Upper lobe of left lung (tissue), 6 donors: Measurements from ENCODE around the gene POLR1B. TPM values are rescaled to one million over a fixed set of nuclear protein-coding genes. Genes with fewer than 3 reads are reported as not detected.
"Not testable (repeated sequence)": the region's sequence is repeated elsewhere in the genome, so short reads cannot be mapped to it uniquely, and the experiment has no call there.

Experiments
- ATAC-seq, 2 donors: fragments of 200-7000 bp; cut with Tn5 transposase; one replicate each; pipeline ENCODE4 v1.9.1; 2022; ENCODE audit warnings: mild to moderate bottlenecking in 2 of 2, moderate library complexity in 2 of 2; ENCODE audit not compliant: low FRiP score in 2 of 2
- DNase-seq, 2 donors: peaks; one replicate each; pipeline ENCODE4 v3.0.0-alpha.2; 2019 to 2020
- H3K27ac ChIP-seq, 4 donors: fragments of 200-600 bp; sonication (generic); one replicate each; pipeline ENCODE4 v1.5.1; 2016 to 2019
- H3K27me3 ChIP-seq, 4 donors: fragments of 200-600 bp; sonication (generic); one replicate each; pipeline ENCODE4 v1.5.1; 2017 to 2019
- H3K36me3 ChIP-seq, 4 donors: fragments of 200-600 bp; sonication (generic); one replicate each; pipeline ENCODE4 v1.5.1; 2016 to 2019
- H3K4me1 ChIP-seq, 4 donors: fragments of 200-600 bp; sonication (generic); one replicate each; pipeline ENCODE4 v1.5.1; 2018 to 2019
- H3K4me3 ChIP-seq, 4 donors: fragments of 200-600 bp; sonication (generic); one replicate each; pipeline ENCODE4 v1.5.1; 2017 to 2019; ENCODE audit warnings: mild to moderate bottlenecking in 2 of 4, moderate library complexity in 1 of 4
- H3K9me3 ChIP-seq, 4 donors: fragments of 200-600 bp; sonication (generic); one replicate each; pipeline ENCODE4 v1.5.1; 2018 to 2019
- EP300 ChIP-seq, 4 donors: sonication (generic); formaldehyde crosslinking; IDR thresholded peaks; one replicate each; pipeline ENCODE4 v1.5.1; 2017; ENCODE audit warnings: antibody characterized with exemption in 4 of 4, control low read depth in 2 of 4
- POLR2A ChIP-seq, 4 donors: fragments of 450-650 bp; IDR thresholded peaks; one replicate each; pipeline ENCODE4 v1.5.1; 2016 to 2017; ENCODE audit warnings: antibody characterized with exemption in 4 of 4, mild to moderate bottlenecking in 2 of 4
- POLR2AphosphoS5 ChIP-seq, 2 donors: sonication (generic); formaldehyde crosslinking; IDR thresholded peaks; one replicate each; pipeline ENCODE4 v1.5.1; 2017; ENCODE audit warnings: antibody characterized with exemption in 2 of 2
- WGBS, 2 donors: methylation state at CpG; one replicate each; pipeline ENCODE4 v1.1.5; 2017 to 2018; 5-methylcytosine and 5-hydroxymethylcytosine counted together
- total RNA-seq, 6 donors: library from RNA; depleted of rRNA in 4 of 6; stranded (reverse); fragments of >200 nt in 4 of 6; gene quantifications; one replicate each; pipeline versions ENCODE4 v1.1.0 to v1.2.1, GENCODE V29; 2016 to 2021
- TF ChIP-seq, protein P1 (sequence below), 6 experiments: fragments of 450-650 bp in 4 of 6; fragments of 200-600 bp in 2 of 6; sonication (generic) in 2 of 6; IDR thresholded peaks; one replicate each; pipeline ENCODE4 v1.5.1; 2016 to 2019; ENCODE audit warnings: antibody characterized with exemption in 6 of 6
- donor health status: DM: no; HTN: no; CAD: no; lungs with moderate emphysema.
- donor health status: DM: no; HTN: yes; CAD: no; lungs with severe emphysema.

POLR1B gene
- total RNA-seq, 6 donors from 2014 or later = 6.7 to 22.5 (median 14.6) TPM

DNA sequence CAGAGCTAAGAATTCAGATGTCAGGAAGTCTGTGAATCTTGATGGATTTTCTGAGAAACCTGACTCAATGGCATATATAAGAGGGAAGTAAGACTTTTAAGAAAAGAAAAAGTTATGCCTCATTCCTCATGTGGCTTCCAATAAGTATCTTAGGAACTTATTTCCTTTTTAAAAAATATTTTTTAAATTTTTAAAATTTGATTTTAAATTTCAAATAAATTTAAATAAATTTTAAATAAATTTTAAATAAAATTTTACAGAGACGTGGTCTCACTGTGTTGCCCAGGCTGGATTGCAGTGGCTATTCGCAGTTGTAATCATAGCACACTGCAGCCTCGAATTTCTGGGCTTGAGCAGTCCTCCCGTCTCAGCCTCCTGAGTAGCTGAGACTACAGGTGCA lies 11.5 kb upstream of the POLR1B start:
- H3K4me1 ChIP-seq = no peaks in the 10 kb centered on the region
- peaks cover 5 to 33% (median 18%) of the 10 kb centered on the region in 4 donors for H3K36me3 ChIP-seq
- no peaks in the 10 kb centered on the region for H3K27me3 ChIP-seq
- TF ChIP-seq POLR2AphosphoS5 (IDR thresholded peaks at IDR 0.05) (no peak), POLR2A (IDR thresholded peaks at IDR 0.05) (no peak), EP300 (IDR thresholded peaks at IDR 0.05) (no peak)
- TF ChIP-seq, protein P1, sequence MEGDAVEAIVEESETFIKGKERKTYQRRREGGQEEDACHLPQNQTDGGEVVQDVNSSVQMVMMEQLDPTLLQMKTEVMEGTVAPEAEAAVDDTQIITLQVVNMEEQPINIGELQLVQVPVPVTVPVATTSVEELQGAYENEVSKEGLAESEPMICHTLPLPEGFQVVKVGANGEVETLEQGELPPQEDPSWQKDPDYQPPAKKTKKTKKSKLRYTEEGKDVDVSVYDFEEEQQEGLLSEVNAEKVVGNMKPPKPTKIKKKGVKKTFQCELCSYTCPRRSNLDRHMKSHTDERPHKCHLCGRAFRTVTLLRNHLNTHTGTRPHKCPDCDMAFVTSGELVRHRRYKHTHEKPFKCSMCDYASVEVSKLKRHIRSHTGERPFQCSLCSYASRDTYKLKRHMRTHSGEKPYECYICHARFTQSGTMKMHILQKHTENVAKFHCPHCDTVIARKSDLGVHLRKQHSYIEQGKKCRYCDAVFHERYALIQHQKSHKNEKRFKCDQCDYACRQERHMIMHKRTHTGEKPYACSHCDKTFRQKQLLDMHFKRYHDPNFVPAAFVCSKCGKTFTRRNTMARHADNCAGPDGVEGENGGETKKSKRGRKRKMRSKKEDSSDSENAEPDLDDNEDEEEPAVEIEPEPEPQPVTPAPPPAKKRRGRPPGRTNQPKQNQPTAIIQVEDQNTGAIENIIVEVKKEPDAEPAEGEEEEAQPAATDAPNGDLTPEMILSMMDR (IDR thresholded peaks at IDR 0.05) = no peak
- ATAC-seq (no peak), DNase-seq (no peak)
- H3K4me3 ChIP-seq = no peak overlapping the region
- WGBS, 2 donors = 88 to 96% methylated on average over 4 of the region's 4 CpGs
- no peak overlapping the region for H3K27ac ChIP-seq
- H3K9me3 ChIP-seq = no peaks in the 10 kb centered on the region

DNA sequence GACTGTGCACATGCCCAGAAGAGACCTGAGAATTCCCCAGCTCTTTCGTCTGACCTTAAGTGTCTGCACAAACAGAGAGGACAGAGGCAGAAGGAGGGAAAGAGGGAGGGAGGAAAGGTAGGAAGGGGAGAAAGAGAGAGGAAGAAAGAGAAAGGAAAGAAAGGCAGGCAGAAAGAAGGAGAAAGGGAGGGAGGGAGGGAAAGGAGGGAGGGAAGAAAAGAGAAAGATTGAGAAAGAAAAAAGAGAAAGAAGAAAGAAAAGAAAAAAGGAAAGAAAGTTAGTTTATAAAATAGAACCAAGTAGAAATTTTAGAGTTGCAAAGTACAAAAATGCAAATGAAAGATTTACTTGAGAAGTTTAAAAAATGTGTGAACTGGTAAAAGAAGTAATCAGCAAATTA lies 7.4 kb upstream of the POLR1B start:
- Histone ChIP-seq H3K4me3 (no peak overlapping the region), H3K4me1 (no peaks in the 10 kb centered on the region), H3K27me3 (no peaks in the 10 kb centered on the region), H3K27ac (no peak overlapping the region), H3K36me3 (peaks cover 0 to 16% (median 7%) of the 10 kb centered on the region in 4 donors), H3K9me3 (no peaks in the 10 kb centered on the region)
- no peak for TF ChIP-seq POLR2AphosphoS5 (IDR thresholded peaks at IDR 0.05)
- TF ChIP-seq, protein P1 (IDR thresholded peaks at IDR 0.05) = no peak
- TF ChIP-seq EP300 (IDR thresholded peaks at IDR 0.05) = no peak
- TF ChIP-seq POLR2A (IDR thresholded peaks at IDR 0.05) = no peak
- no peak for DNase-seq
- 77 to 85% methylated on average over 1 of the region's 1 CpG for whole genome bisulfite sequencing, 2 donors
- ATAC-seq = no peak

GRCh38 chr2:112536665-112537064 lies 5.6 kb upstream of the POLR1B start:
- H3K4me3 ChIP-seq, H3K36me3 ChIP-seq, H3K27me3 ChIP-seq, H3K9me3 ChIP-seq, DNase-seq, ATAC-seq, H3K4me1 ChIP-seq, H3K27ac ChIP-seq: not testable (repeated sequence)

- Histone ChIP-seq H3K9me3 (no peaks in the 10 kb centered on the region), H3K4me3 (no peak overlapping the region), H3K27me3 (no peaks in the 10 kb centered on the region), H3K27ac (no peak overlapping the region), H3K4me1 (peaks cover 11 to 27% (median 14%) of the 10 kb centered on the region in 4 donors), H3K36me3 (no peaks in the 10 kb centered on the region)
- no peak for ATAC-seq
- 53 to 64% methylated on average over 2 of the region's 2 CpGs for WGBS, 2 donors
- TF ChIP-seq POLR2AphosphoS5 (IDR thresholded peaks at IDR 0.05) = no peak
- no peak for TF ChIP-seq EP300 (IDR thresholded peaks at IDR 0.05)
- TF ChIP-seq, protein P1 (IDR thresholded peaks at IDR 0.05) = no peak
- DNase-seq = no peak
Observed at GRCh38 chr2:112539306-112539705, 3.0 kb upstream of the POLR1B start.

GRCh38 chr2:112540906-112541305 lies 1.4 kb upstream of the POLR1B start:
- H3K4me3 ChIP-seq = peak overlapping the region in 1 of 4 donors; percentile 98
- TF ChIP-seq POLR2AphosphoS5 (IDR thresholded peaks at IDR 0.05) (no peak), EP300 (IDR thresholded peaks at IDR 0.05) (no peak), POLR2A (IDR thresholded peaks at IDR 0.05) (no peak)
- TF ChIP-seq, protein P1 (IDR thresholded peaks at IDR 0.05) = no peak
- H3K27ac ChIP-seq = peak overlapping the region in 2 of 4 donors; percentile 93
- H3K36me3 ChIP-seq = peaks cover 0 to under 1% (median 0%) of the 10 kb centered on the region in 4 donors
- ATAC-seq (no peak), DNase-seq (no peak)
- no peaks in the 10 kb centered on the region for H3K9me3 ChIP-seq
- WGBS, 2 donors = 27 to 29% methylated on average over 2 of the region's 2 CpGs
- peaks cover 11 to 27% (median 14%) of the 10 kb centered on the region in 4 donors for H3K4me1 ChIP-seq
- H3K27me3 ChIP-seq = no peaks in the 10 kb centered on the region
